ENCODE measurements around the gene SPACA6.
"Not testable (repeated sequence)": the region's sequence is repeated elsewhere in the genome, so short reads cannot be mapped to it uniquely, and the experiment has no call there.

The SPACA6 gene

DNA sequence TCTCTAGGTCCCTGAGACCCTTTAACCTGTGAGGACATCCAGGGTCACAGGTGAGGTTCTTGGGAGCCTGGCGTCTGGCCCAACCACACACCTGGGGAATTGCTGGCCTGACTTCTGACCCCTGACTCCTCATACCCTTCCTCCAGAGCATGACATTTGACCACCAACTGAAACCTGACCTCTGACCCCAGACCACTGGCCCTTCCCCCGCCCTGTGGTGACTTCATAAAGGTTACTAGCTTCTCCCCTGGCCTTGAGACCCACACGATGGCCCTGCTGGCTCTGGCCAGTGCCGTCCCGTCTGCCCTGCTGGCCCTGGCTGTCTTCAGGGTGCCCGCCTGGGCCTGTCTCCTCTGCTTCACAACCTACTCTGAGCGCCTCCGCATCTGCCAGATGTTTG, at the start of gene SPACA6:
Gene SPACA6 (plus strand): TSS at position 71 of the 400 bp plus-strand sequence. CDS start 197 bp downstream, at position 268.
- no peak within 1 kb of the TSS for H3K4me3 ChIP-seq (ENCODE audit: low read length)
- TF ChIP-seq ZNF274 (IDR thresholded peaks at IDR 0.05; ENCODE audit: low read depth, low read length): no peak

DNA sequence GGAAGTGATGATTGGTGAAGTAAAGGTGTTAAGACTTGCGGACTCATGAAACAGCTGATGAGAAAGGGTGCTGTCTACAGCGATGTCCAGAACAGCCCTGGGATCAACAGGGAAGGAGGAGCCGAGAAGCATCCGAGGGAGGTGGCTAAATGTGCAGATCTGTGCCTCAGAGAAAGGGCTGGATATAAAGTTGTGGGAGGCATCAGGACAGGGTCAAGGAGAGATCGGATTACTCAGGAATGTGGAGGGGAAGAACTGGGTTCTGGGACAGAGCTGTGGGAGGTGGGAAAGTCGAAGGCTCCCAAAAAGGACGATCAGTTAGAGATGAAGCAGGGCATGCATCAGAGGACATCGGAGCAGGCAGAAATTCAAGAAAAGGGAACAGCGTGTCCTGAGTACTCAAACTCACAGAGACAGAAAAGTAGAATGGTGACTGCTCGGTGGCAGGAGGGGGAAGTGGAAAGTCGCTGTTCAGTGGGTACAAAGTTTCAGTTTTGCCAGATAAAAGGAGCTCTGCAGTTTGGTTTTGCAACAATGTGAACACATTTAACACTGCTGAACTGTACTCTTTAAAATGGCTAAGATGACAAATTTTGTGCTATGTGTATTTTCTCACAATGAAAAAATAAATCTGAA, 48.4 kb upstream of the SPACA6 start:
- H3K4me3 ChIP-seq (ENCODE audit: low read length): no peak overlapping the region; the same call in 1 of the 2 replicates

DNA sequence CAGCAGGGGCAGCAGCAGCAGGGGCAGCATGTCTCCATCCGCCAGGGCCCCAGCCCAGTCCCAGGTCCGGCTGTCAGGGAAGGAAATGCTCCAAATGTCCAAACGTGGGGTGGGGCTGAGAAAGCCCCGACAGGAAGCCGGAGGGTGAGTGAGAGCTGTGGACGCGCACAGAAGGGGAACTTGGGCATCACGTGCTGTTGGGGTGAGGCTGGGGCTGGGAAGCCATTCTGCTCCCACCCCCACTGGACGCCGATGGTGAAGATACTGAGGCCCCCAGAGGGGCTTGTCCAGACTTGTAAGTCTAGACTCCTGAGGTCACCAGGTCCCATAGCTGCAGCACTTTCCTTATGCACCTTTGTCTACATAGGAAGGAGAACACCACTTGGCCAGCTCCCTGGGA, 46.4 kb upstream of the SPACA6 start, which contains the start of gene SIGLEC14:
Gene SIGLEC14 (minus strand): TSS at position 96 of the 400 bp plus-strand sequence. CDS start 66 bp downstream, at position 30.
- not testable (repeated sequence) for H3K4me3 ChIP-seq (ENCODE audit: low read length)

More for the DNA sequence above, 48.4 kb upstream of the SPACA6 start:
- TF ChIP-seq ZNF274 (IDR thresholded peaks at IDR 0.05; ENCODE audit: low read depth, low read length): no peak

- no peak overlapping the region for H3K4me3 ChIP-seq (ENCODE audit: low read length)
- no peak for TF ChIP-seq ZNF274 (IDR thresholded peaks at IDR 0.05; ENCODE audit: low read depth, low read length)
Observed at GRCh38 chr19:51647318-51647717, 45.8 kb upstream of the SPACA6 start.

- H3K4me3 ChIP-seq (ENCODE audit: low read length): no peak overlapping the region
- no peak for TF ChIP-seq ZNF274 (IDR thresholded peaks at IDR 0.05; ENCODE audit: low read depth, low read length)
Observed at GRCh38 chr19:51651216-51651846, 41.8 kb upstream of the SPACA6 start.

DNA sequence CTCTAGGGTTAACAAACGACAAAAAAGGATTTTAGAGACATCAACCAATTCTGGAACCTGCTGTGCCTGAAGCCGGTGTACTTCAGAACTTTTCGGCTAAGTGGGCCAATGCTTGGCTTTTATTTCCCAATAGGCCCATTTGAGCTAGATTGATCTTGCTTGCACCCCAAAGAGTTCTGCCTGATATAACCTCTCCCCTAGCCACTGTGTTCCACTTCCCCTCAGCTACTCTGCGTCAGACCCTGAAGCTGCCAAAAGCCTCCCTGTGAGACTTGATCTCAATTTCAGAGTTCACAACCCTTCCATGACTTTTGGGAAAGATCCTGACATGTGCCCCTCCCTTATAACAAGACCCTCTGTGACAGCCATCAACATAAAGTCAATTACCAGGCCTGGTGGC, 40.9 kb upstream of the SPACA6 start:
- no peak for TF ChIP-seq ZNF274 (IDR thresholded peaks at IDR 0.05; ENCODE audit: low read depth, low read length)
- no peak overlapping the region for H3K4me3 ChIP-seq (ENCODE audit: low read length)

- no peak overlapping the region for H3K4me3 ChIP-seq (ENCODE audit: low read length)
- TF ChIP-seq ZNF274 (IDR thresholded peaks at IDR 0.05; ENCODE audit: low read depth, low read length): no peak
Observed at GRCh38 chr19:51653162-51653561, 40.0 kb upstream of the SPACA6 start.

- TF ChIP-seq ZNF274 (IDR thresholded peaks at IDR 0.05; ENCODE audit: low read depth, low read length): no peak
Observed at GRCh38 chr19:51654783-51655182, 38.3 kb upstream of the SPACA6 start.

DNA sequence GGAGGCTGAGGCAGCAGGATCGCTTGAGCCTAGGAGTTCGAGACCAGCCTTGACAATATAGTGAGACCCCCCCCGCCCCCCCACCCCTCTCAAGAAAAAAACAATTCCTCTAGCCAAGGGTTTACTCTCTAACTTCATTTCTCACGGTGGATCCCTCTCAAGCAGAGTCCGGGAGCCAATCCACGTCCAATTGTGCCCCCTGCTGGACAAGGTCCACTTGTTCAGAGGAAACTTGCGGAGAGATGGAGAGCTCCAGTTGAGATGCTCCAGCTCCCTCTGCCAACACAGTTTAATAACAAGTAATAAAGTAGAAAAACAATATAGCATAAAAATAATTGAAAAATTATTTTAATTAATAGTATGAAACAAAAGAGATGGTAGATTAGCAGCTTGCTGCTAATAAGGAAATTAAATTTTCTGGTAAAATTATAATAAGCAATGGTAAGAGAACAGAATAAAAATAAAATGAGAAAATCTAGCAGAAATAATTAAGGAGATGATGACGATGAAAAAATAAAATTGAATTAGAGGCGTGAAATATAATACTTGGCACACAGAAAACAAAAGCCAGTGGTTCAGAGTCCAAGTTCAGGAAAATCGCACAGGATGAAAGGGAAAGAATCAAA, 32.0 kb upstream of the SPACA6 start:
- no peak for TF ChIP-seq ZNF274 (IDR thresholded peaks at IDR 0.05; ENCODE audit: low read depth, low read length)
- no peak overlapping the region for H3K4me3 ChIP-seq (ENCODE audit: low read length)

More at GRCh38 chr19:51654783-51655182, 38.3 kb upstream of the SPACA6 start:
- H3K4me3 ChIP-seq (ENCODE audit: low read length): no peak overlapping the region

DNA sequence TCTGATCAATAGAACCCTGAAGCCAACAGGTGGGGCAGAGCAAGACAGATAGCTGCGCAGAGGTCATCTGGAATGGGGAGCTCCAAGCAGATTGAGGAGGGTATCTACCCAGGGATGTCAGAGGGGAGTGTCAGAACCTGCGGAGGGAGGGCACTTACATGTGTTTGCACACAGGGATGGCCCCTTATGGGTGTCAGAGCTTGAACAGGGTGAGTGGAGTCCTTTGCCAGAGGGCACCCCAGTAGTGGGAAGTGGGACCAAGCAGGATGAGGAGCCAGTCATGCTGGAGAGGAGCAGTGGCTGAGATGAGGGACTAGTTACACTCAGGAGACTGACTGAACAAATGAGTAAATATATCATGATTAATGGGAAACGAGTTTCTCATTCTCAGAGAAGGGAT, 29.5 kb upstream of the SPACA6 start:
- no peak for TF ChIP-seq ZNF274 (IDR thresholded peaks at IDR 0.05; ENCODE audit: low read depth, low read length)
- no peak overlapping the region for H3K4me3 ChIP-seq (ENCODE audit: low read length)

- no peak overlapping the region for H3K4me3 ChIP-seq (ENCODE audit: low read length)
- no peak for TF ChIP-seq ZNF274 (IDR thresholded peaks at IDR 0.05; ENCODE audit: low read depth, low read length)
Observed at GRCh38 chr19:51664131-51664530, 29.0 kb upstream of the SPACA6 start.

DNA sequence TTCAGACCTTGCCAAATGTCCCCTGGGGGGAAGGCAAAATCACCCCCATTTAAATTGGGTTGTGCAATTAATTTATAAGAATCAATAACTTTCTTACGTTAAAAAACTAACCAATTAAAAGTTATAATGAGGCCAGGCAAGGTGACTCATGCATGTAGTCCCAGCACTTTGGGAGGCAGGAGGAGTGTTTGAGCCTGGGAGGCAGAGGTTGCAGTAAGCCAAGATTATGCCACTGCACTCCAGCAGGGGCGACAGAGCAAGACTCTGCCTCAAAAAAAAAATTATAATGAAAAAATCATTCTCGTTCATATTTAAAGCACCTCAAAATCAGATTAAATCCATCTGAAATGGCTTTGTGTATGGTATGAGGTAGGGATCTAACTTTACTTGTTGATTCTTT, 28.1 kb upstream of the SPACA6 start:
- TF ChIP-seq ZNF274 (IDR thresholded peaks at IDR 0.05; ENCODE audit: low read depth, low read length): no peak
- no peak overlapping the region for H3K4me3 ChIP-seq (ENCODE audit: low read length)

DNA sequence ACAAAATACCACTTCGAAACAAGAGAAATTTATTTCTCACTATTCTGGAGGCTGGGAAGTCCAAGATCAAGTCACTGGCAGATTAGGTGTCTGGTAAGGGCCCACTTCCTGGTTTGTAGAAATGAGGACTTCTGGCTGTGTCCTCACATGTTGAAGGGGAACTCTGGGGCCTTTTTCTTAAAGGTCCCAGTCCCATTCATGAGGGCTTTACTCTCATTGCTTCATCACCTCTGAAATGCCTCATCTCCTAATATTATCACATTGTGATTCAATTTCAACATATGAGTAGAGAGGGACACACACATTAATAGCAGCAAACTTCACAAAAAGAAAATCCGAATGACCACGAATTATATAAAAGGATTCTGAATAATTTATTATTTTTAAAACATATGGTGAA, 24.9 kb upstream of the SPACA6 start:
- no peak overlapping the region for H3K4me3 ChIP-seq (ENCODE audit: low read length)
- TF ChIP-seq ZNF274 (IDR thresholded peaks at IDR 0.05; ENCODE audit: low read depth, low read length): no peak

GRCh38 chr19:51675911-51676565, 17.1 kb upstream of the SPACA6 start:
- not testable (repeated sequence) for H3K4me3 ChIP-seq (ENCODE audit: low read length)

All from GM08714 (cell line).